WTC11 (cell line): ENCODE measurements around the gene WNT3A.
"Not testable (repeated sequence)": the region's sequence is repeated elsewhere in the genome, so short reads cannot be mapped to it uniquely, and the experiment has no call there.

Experiments
- CREB1 ChIP-seq: sonication (generic); formaldehyde crosslinking; IDR thresholded peaks from 2 replicates; pipeline ENCODE4 v1.8.0; 2023; ENCODE audit warnings: mild to moderate bottlenecking, missing genetic modification reagents
- ETV6 ChIP-seq: sonication (generic); formaldehyde crosslinking; IDR thresholded peaks from 2 replicates; pipeline ENCODE4 v1.8.1; 2022; ENCODE audit warnings: mild to moderate bottlenecking, missing genetic modification reagents
- MXD4 ChIP-seq: fragments of 250-450 bp; sonication (Bioruptor Pico); IDR thresholded peaks from 2 replicates; pipeline ENCODE4 v1.8.0; 2021; ENCODE audit warnings: mild to moderate bottlenecking, moderate library complexity, borderline replicate concordance
- NR2C2 ChIP-seq: sonication (generic); formaldehyde crosslinking; IDR thresholded peaks from 2 replicates; pipeline ENCODE4 v1.8.0; 2022; ENCODE audit warnings: mild to moderate bottlenecking, missing genetic modification reagents
- ZBTB21 ChIP-seq: sonication (generic); formaldehyde crosslinking; IDR thresholded peaks from 2 replicates; pipeline ENCODE4 v1.8.1; 2023; ENCODE audit warnings: mild to moderate bottlenecking, missing genetic modification reagents, borderline replicate concordance
- ZNF138 ChIP-seq: sonication (generic); formaldehyde crosslinking; conservative IDR thresholded peaks from 2 replicates; pipeline ENCODE4 v1.8.1; 2022; ENCODE audit warnings: mild to moderate bottlenecking, moderate library complexity, missing genetic modification reagents
- TF ChIP-seq, protein P1 (sequence below): fragments of 200-600 bp; IDR thresholded peaks from 2 replicates; pipeline ENCODE4 v1.8.0; 2022; ENCODE audit warnings: antibody characterized with exemption

DNA sequence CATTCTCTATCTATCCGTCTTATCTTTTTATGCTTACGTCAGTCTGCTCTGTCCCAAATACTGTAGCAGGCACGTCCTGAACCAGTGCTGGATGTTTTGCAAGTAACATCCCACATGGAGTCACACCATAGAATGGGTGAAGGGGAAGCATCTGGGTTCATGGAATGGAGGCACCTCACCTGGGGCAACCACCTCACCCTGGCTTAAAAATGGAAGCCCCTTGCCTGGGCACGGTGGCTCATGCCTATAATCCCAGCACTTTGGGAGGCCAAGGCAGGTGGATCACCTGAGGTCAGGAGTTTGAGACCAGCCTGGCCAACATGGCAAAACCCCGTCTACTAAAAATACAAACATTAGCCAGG, 12.9 kb downstream of the WNT3A start:
- TF ChIP-seq CREB1 (CRISPR knock-in tag); ZBTB21 (CRISPR knock-in tag); NR2C2; ZNF138; MXD4 (CRISPR knock-in tag); ETV6 (CRISPR knock-in tag): not testable (repeated sequence)
- TF ChIP-seq, protein P1, sequence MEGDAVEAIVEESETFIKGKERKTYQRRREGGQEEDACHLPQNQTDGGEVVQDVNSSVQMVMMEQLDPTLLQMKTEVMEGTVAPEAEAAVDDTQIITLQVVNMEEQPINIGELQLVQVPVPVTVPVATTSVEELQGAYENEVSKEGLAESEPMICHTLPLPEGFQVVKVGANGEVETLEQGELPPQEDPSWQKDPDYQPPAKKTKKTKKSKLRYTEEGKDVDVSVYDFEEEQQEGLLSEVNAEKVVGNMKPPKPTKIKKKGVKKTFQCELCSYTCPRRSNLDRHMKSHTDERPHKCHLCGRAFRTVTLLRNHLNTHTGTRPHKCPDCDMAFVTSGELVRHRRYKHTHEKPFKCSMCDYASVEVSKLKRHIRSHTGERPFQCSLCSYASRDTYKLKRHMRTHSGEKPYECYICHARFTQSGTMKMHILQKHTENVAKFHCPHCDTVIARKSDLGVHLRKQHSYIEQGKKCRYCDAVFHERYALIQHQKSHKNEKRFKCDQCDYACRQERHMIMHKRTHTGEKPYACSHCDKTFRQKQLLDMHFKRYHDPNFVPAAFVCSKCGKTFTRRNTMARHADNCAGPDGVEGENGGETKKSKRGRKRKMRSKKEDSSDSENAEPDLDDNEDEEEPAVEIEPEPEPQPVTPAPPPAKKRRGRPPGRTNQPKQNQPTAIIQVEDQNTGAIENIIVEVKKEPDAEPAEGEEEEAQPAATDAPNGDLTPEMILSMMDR: not testable (repeated sequence)
